BJ (cell line): ENCODE measurements around the gene CELF1. TPM values are rescaled to one million over a fixed set of nuclear protein-coding genes. Genes with fewer than 3 reads are reported as not detected.
"Not testable (repeated sequence)": the region's sequence is repeated elsewhere in the genome, so short reads cannot be mapped to it uniquely, and the experiment has no call there.

Experiments
- CTCF ChIA-PET: fragments of 350-600 bp; formaldehyde crosslinking; extraction: SDS; loops from one replicate; lab custom pipeline; 2021; ENCODE audit warnings: antibody characterized with exemption, inconsistent platforms; lab: Yijun Ruan, JAX
- POLR2A ChIA-PET: fragments of 300-600 bp; sonication (Branson Sonifier 250); formaldehyde crosslinking; extraction: SDS; loops from one replicate; lab custom pipeline; 2021; ENCODE audit warnings: antibody characterized with exemption; lab: Charles Lee
- DNase-seq: peaks from one replicate; pipeline ENCODE4 v3.0.0-alpha.2; 2011; ENCODE audit warnings: low read depth
- H3K27me3 ChIP-seq: 2 replicates; pipeline ENCODE4 v1.6.0; 2011; ENCODE audit warnings: low read length; ENCODE audit not compliant: control insufficient read depth, insufficient read depth
- H3K36me3 ChIP-seq: 2 replicates; pipeline ENCODE4 v1.5.1; 2011; ENCODE audit warnings: low read length; ENCODE audit not compliant: control insufficient read depth, insufficient read depth
- H3K4me3 ChIP-seq: 2 replicates; pipeline ENCODE4 v1.5.1; 2011; ENCODE audit warnings: low read depth, mild to moderate bottlenecking, control low read depth, low read length
- CTCF ChIP-seq: IDR thresholded peaks from 2 replicates; pipeline ENCODE4 v1.5.1; 2011; ENCODE audit warnings: low read depth, mild to moderate bottlenecking, control low read depth, inconsistent platforms, low read length, moderate library complexity; ENCODE audit not compliant: insufficient read depth
- polyA plus RNA-seq: library from polyadenylated mRNA; depleted of rRNA; stranded (reverse); fragments of >200 nt; gene quantifications from 2 replicates; pipeline ENCODE4 v1.2.3, GENCODE V29; 2011

CELF1 gene
- polyA plus RNA-seq, 1 experiment: 73.5 TPM

DNA sequence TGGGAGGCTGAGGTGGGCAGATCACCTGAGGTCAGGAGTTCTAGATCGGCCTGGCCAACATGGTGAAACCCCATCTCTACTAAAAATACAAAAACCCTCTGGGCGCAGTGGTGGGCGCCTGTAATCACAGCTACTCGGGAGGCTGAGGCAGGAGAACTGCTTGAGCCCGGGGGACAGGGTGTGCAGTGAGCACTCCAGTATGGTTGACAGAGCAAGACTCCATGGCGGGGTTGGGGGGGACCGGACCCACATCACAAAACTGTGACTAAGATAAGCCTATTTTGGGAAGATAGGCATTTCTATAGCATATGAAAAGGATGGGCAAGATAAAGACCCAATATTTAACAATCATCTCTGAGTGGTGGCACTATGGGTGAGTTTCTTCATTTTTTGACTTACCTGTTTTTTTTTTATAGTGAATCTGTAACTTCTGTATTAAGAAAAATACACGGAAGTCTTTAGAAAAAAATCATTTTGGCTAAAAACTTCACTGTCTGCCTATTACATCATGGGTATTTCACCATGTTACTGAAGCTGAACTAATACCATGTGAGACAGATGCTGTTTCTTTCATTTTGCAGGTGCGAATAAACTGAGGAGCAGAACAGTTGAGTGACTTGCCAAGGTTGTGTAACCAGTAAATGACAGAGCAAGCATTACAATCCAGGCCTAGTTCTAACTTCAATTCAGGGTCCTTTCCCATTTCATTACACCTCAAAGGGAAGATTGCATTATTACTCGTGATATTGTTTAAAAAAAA is 2.5 kb downstream of the CELF1 start:
- no peak for DNase-seq
- Histone ChIP-seq H3K4me3 (no peak overlapping the region), H3K27me3 (no peaks in the 10 kb centered on the region), H3K36me3 (no peaks in the 10 kb centered on the region)
- TF ChIP-seq CTCF: no peak
- CTCF ChIA-PET: interaction anchor here (0.9 to 5.7 kb wide), 2 partner anchors 10 to 41 kb away, joined by 3 to 45 read pairs; no protein-coding TSS in a partner anchor
- POLR2A ChIA-PET: no interaction called here

GRCh38 chr11:47546274-47546673 is 6.7 kb downstream of the CELF1 start:
- CTCF ChIA-PET: interaction anchor here (1.3 kb wide), 1 partner anchor 10 kb away, joined by 6 read pairs; no protein-coding TSS in a partner anchor
- H3K4me3 ChIP-seq, POLR2A ChIA-PET: not testable (repeated sequence)

DNA sequence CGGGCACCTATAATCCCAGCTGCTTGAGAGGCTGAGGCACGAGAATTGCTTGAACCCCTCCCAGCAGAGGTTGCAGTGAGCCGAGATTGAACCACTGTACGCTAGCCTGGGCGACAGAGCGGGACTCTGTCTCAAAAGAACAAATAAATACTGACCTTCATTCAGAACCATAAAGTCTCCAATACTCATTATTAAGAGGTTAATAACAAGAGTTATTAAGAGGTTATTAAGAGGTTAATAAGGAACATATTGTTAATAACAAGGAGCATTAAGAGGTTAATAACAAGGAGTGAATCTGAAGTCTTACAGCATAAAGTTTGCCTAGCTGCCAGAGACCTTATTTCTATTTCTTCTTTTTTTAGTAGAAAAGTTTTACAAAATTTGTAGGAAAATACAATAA is 7.6 kb downstream of the CELF1 start:
- TF ChIP-seq CTCF: no peak
- no peaks in the 10 kb centered on the region for H3K27me3 ChIP-seq
- ChIA-PET CTCF (interaction anchor here (1.3 kb wide), 1 partner anchor 9 kb away, joined by 6 read pairs; no protein-coding TSS in a partner anchor), POLR2A (no interaction called here)
- no peaks in the 10 kb centered on the region for H3K36me3 ChIP-seq
- no peak overlapping the region for H3K4me3 ChIP-seq
- no peak for DNase-seq

More at GRCh38 chr11:47546274-47546673, 6.7 kb downstream of the CELF1 start:
- not testable (repeated sequence) for DNase-seq, H3K36me3 ChIP-seq, H3K27me3 ChIP-seq

- no peaks in the 10 kb centered on the region for H3K27me3 ChIP-seq
- CTCF ChIA-PET: interaction anchor here (1.2 to 8.9 kb wide), 3 partner anchors 11 to 16 kb away, joined by 3 to 45 read pairs (median 5); partner anchors contain the start of gene CELF1
- no peak overlapping the region for H3K4me3 ChIP-seq
- POLR2A ChIA-PET: no interaction called here
- H3K36me3 ChIP-seq: no peaks in the 10 kb centered on the region
- no peak for TF ChIP-seq CTCF
- no peak for DNase-seq
Observed at GRCh38 chr11:47541070-47541469, 11.9 kb downstream of the CELF1 start.

- Histone ChIP-seq H3K36me3 (no peaks in the 10 kb centered on the region), H3K27me3 (no peaks in the 10 kb centered on the region), H3K4me3 (no peak overlapping the region)
- POLR2A ChIA-PET: no interaction called here
- no peak for TF ChIP-seq CTCF
- CTCF ChIA-PET: interaction anchor here (0.6 to 8.9 kb wide), 3 partner anchors 13 to 696 kb away, joined by 3 to 45 read pairs (median 5); partner anchors contain the start of gene CELF1
- DNase-seq: no peak
Observed at GRCh38 chr11:47539681-47540039, 13.3 kb downstream of the CELF1 start.
